Activated CD4-positive, alpha-beta T cell treated with anti-CD3 and anti-CD28 coated beads, Interleukin-10, Interleukin-2, amounts not matched to agents 100 ng/mL and 50 ng/mL, durations not matched to agents 16 hours and 8 hours (primary cell): Measurements from ENCODE around the gene ZYG11A.
"Not testable (repeated sequence)": the region's sequence is repeated elsewhere in the genome, so short reads cannot be mapped to it uniquely, and the experiment has no call there.

Source experiments
- DNase-seq: peaks from one replicate; pipeline ENCODE4 v3.0.0-alpha.2; 2020

The ZYG11A gene

DNA sequence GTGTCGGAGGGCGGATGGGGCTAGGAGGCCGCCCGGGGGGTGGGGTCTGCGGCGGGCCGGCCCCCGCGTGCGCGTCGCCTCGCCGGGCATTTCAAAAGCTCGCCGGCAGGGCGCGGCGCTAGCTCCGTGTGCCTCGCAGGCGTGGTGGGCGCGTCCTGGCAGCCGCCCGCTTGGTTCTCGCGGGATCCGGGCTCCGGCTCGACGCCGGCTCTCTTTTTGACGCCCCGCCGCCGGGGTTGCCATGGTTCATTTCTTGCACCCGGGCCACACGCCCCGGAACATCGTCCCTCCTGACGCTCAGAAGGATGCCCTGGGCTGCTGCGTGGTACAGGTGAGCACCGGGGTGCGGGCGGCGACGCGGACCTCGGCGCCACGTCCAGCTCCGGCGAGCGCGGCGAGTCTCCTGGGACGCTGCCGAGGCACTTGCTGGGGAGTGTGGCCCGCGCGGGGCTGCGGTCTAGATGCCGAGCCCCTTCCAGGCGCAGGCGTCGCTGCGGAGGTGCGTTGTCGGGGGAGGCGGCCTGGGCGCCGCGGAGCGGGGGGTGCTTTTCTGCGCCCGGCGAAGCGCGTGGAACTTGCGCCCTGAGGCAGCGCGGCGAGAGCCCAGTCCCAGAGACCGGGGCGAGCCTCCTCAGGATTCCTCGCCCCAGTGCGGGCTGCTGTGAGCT is at the start of gene ZYG11A:
TSS of gene ZYG11A (plus strand) at position 118 of the 668 bp plus-strand sequence. CDS start at position 242, 124 bp downstream.
- DNase-seq: peak; percentile 84

DNA sequence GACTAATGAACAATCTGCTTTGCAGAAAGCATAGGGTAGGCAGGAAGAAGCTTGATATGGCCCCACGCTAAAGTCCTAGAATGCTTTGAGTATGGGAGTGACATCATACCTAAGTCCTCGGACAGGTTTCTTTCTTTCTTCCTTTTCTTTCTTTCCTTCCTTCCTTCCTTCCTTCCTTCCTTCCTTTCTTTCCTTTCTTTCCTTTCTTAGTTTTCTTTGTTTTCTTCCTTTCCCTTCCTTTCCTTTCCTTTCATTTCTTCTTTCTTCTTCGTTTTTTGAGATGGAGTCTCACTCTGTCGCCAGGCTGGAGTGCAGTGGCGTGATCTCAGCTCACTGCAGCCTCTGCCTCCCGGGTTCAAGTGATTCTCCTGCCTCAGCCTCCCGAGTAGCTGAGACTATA is 48.8 kb upstream of the ZYG11A start:
- not testable (repeated sequence) for DNase-seq

DNA sequence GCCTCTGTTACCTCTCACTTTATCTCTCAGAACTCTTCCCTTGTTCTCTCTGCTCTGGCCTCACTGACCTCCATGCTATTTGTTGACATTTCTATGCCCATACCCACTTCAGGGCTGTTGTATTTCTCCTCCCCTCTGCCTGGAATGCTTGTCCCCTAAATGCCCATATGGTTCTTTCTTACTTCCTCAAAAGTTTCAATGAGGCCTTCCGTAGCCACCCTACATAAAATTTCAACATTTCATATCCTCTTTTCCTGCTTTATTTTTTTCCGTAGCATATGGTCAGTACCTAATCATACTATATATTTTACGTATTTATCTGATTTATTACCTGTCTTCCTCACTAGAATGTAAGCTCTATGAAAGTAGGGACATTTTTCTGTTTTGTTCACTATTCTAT is 47.1 kb upstream of the ZYG11A start:
- DNase-seq: no peak

DNA sequence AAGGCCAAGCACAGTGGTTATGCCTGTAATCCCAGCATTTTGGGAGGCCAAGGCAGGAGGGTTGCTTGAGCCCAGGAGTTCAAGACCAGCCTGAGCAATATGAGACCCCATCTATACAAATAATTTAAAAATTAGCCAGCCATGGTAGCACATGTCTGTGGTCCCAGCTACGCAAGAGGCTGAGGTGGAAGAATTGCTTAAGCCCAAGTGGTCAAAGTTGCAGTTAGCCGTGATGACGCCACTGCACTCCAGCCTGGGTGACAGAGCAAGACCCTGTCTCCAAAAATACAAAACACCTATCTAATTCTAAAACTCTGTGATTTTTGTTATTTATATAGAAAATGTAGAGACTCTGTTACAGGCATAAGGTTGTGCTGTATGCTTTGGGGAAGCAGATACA is 44.2 kb upstream of the ZYG11A start:
- no peak for DNase-seq

DNA sequence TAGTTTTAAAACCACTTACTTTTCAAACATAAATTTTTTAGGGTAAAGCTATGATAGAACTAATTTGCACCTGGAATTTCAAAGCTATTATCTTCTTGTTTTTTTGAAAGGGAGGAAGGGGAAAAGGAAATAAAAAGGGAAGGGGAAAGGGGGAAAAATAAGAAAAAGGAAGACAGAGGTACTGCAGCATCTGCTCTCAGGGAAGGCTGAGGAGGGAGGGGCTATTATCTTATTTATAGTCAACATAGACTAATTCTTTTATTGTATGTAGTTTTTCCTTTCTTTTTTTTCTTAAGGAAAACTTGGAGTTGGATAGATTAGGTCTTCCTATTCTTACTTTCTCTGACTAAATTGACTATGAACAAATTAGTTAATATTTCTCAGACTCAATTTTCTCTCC is 41.5 kb upstream of the ZYG11A start:
- DNase-seq: no peak

DNA sequence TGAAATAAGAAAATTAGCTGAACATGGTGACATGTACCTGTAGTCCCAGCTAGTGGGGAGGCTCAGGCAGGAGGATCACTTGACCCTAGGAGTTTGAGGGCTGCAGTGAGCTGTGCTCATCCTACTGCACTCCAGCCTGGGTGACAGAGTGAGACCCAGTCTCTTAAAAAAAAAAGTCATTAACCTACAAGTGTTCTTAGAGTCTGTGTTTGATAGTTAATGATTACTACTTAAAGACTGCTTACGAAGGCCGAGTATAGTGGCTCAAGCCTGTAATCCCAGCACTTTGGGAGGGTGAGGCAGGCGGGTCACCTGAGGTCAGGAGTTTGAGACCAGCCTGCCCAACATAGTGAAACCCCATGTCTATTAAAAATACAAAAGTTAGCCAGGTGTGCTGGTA is 38.5 kb upstream of the ZYG11A start:
- DNase-seq: not testable (repeated sequence)

DNA sequence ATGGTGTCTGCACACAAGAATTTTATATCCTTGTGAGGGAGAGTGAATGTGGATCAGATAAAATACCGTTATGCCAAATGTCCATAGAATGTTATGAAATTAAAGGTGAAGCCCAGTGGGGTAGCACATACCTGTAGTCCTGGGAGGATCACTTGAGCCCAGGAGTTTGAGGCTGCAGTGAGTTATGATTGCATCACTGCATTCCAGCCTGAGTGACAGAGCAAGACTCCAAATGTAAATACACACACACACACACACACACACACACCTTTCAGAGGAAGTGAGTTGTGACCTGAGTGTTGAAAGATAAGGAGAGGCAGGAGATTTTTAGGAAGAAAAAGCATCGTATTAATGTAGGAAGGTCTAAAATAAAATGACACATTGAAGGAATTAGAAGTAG is 28.1 kb upstream of the ZYG11A start:
- no peak for DNase-seq

DNA sequence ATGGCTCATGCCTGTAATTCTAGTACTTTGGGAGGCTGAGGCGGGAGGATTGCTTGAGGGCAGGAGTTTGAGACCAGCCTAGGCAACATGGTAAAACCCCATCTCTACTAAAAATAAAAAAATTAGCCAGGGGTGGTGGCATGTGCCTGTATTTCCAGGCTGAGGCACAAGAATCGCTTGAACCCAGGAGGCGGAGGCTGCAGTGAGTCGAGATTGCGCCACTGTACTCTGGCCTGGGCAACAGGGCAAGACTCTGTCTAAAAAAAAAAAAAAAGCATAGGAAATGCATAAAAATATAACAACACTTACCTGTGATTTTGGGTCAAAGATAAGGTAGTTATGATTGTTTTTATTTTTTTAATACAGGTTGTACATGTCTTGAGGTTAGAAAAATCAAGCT is 21.7 kb upstream of the ZYG11A start:
- DNase-seq: not testable (repeated sequence)

DNA sequence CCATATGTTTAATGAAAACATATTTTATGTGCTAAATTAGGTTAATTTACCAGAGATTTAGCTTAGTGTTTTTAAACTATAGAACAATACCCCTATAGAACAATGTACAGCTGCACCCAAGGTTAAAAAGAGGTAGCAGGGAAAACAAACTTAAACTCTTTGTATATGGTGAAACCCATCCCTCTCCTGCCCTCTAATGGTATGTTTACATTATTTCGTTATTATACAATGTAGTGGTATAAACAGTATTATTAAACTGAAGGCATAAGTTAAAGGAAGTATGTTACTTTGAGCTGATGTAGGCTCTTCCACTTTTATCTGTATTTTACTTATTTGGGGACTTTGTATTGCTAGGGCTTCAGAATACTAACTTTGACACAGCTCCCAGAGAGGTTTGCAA is 16.7 kb upstream of the ZYG11A start:
- DNase-seq: peak; percentile 16

DNA sequence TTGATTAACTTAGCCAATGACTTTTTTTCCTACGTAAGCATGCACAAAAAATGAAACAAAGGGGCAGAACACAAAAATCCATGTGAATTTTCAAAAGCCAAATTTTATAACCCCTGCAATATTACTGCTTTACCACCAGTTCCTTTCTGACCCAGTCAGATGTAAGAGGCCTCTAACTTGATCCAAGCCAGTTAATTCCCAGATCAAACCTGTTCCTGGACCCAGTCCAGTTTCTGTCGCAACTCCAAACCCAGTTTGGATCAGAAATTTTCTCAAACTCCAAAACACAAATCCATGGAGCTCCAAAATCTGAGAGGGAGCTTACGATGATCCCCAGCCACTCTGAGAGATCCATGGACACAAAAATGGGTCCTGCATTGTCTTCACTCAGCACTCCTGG is 7.8 kb upstream of the ZYG11A start:
- no peak for DNase-seq

DNA sequence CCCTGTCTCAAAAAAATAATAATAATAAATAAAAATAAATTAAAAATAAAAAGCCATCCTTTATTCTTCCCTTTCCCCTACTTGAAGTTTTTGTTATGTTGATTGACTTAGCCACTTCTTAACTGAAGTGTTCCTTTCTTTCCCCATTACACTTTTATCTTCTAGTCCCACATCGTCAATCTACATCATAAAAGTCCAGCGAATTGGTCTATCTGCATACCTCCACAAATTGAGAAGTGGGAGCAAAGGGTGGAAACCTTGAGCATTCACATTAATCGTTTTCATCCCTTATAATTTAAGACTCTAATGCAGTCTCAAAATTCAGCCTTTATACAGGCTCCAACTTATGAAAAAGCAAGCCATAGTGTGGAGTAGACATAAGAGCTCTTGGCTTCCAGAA is 6.5 kb upstream of the ZYG11A start:
- no peak for DNase-seq

DNA sequence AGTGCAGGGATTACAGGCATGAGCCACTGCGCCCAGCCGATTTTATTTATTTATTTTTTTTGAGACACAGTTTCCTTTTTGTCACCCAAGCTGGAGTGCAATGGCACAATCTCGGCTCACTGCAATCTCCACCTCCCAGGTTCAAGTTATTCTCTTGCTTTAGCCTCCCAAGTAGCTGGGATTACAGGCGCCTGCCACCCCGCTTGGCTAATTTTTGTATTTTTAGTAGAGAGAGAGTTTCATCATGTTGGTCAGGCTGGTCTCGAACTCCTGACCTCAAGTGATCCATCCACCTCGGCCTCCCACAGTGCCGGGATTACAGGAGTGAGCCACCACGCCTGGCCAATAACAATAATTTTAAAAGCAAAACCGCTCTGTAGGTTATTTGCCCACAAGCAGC is 3.4 kb upstream of the ZYG11A start:
- DNase-seq: not testable (repeated sequence)

DNA sequence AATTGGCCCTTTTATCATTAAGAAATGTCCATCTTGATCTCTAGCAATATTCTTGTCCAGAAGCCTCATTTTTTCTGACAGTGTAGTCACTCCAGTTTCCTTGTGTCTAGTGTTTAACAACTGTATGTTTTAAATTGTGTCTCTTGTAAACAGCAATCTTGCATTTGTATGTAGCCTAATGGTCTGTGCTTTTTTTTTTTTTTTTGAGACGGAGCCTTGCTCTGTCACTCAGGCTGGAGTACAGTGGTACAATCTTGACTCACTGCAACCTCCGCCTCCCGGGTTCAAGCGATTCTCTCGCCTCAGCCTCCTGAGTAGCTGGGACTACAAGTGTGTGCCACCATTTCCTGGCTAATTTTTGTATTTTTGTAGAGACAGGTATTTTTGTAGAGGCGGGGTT is 2.6 kb downstream of the ZYG11A start:
- DNase-seq: not testable (repeated sequence)

DNA sequence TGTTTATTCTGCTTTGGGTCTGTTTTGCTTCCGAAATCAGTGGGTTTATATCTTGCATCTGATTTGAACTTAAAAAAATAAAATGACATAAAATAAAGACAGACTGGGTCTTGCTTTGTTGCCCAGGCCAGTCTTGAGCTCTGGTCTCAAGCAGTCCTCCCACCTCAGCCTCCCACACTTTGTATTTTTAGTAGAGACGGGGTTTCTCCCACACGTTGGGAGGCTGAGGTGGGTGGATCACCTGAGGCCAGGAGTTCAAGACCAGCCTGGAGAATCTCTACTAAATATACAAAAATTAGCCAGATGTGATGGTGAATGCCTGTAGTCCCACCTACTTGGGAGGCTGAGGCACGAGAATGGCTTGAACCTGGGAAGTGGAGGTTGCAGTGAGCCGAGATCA is 5.9 kb downstream of the ZYG11A start:
- no peak for DNase-seq

DNA sequence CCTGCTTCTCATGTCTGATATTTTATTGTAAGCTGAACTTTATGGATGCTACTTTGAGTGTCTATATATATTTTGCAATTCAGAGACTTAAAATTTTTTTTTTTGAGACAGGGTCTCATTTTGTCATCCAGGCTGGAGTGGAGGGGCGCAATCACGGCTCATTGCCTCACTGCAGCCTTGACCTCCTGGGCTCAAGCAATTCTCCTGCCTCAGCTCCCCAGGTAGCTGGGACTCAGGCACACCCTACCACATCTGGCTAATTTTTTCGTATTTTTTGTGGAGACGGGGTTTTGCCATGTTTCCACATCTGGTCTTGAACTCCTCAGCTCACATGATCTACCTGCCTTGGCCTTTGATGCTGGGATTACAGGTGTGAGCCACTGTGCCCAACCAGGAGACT is 8.4 kb downstream of the ZYG11A start:
- DNase-seq: no peak

DNA sequence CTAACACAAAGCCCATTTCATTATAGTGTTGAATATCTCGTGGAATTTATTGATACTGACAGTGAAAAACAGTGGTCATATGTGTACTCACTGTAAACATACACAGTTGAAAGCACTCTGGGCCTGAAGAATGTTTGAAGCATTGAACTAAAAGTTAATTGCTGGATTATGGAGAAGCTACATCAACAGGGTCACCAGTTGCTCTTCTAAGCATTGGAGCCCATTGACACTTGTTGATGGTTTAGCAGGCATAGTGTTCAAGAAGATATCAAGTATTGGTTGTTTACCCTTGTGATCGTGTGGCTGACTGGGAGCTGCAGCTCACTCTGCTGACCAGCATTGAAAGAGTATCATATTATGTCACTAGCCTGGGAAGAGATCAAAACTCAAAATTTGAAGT is 10.3 kb downstream of the ZYG11A start:
- DNase-seq: no peak

DNA sequence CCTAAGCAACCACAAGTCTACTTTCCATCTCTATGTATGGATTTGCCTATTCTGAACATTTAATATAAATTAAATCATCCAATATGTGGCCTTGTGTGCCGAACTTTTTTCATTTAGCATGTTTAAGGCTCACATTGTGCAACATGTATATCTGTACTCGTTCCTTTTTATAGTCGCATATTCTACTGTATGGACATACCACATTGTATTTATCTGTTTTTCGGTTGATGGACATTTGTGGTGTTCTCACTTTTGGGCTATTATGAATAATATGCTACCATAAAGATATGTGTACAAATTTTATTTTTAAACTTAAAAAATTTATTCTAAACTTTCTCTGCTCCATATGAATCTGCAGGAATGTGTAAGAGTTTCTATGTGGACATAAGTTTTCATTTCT is 13.0 kb downstream of the ZYG11A start:
- no peak for DNase-seq

DNA sequence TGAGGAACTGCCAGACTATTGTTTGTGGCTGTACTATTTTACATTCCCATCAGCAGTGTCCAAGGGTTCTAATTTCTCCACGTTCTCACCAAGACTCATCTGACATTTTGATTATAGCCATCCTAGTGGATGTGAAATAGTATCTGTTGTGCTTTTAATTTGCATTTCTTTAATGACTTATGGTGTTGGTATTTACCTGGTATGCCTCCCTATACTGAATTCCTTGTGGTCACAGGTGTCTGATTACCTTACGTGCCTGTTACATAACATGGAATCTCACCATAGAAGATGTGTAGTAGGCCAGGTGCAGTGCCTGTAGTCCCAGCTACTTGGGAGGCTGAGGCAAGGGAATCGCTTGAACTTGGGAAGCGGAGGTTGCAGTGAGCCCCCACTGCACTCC is 13.5 kb downstream of the ZYG11A start:
- no peak for DNase-seq

DNA sequence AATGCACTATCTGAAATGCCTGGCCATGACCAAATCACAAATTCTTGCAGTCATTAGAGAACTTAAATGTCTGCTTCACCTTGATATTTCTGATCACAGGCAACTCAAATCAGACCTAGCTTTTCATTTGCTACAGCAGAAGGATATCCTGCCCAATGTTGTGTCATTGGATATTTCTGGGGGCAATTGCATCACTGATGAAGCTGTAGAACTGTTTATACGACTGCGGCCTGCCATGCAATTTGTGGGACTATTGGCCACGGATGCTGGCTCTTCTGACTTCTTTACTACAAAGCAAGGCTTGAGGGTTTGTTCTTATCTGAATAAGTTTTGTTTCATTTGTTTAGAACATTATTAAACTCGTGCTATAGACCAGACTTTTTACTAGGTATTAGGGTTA is 14.9 kb downstream of the ZYG11A start:
- DNase-seq: no peak

DNA sequence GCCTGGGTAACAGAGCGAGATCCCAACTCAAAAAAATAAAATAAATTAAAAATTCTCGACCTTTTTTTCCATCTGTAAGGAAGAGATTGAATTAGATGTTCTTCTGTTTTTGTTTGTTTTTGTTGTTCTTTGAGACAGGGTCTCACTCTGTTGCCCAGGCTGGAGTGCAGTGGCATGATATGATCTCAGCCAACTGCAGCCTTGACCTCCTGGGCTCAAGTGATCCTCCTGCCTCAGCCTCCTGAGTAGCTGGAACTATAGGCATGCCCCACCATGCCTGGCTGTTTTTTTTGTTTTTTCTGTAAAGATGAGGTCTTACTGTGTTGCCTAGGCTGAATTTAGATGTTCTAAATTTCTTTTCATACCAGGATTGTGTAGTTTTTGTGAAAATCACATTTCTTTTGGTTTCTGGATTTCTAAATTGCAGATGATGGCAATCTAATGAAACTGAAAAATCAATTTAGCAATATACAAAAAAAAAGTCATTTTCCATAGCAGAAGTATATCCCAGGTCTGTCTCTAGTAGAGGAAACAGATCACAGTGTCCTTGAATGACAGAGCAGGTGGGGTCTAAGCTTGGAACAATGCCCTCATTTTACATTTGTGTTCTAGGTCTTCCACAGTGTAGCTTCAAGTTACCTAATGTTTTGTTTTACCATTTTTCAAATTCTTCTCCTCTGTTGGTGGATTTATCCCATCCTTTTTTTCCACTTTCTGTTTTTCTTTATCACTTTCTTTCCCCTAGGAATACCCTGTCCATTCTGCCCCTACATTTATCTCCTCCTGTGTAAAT is 20.3 kb downstream of the ZYG11A start:
- DNase-seq: no peak

DNA sequence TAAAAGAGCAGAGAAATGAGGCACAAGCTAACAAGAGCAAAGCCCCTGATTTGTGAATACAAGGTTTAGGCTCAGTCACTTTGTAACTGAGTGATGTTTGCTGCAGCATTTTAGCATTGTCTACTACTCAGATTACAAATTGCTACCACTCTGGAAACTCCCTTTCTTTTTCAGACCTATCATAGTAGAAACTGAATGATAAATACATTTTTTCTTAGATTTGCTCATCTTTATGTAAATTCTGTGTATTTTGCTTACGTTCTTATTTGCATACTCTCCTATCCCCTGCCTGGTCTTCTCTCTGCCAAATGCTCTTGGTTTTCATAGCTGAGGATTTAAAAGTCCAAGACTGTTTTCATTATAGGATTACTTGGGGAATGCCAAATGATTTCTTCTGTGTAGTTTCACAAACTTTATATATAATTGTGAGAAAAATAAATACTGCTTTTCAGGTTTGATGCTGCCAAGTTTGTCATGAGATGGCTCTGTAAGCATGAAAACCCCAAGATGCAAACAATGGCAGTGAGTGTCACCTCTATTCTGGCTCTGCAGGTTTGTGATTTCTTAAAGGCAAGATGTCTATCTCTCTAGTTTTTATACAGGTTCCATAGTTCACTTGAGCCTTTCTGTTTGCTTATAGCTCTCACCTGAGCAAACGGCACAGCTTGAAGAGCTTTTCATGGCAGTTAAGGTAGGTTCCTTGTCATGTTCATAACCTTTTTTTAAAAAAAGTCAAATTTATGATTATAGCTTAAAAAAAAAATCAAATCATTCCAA is 24.7 kb downstream of the ZYG11A start:
- peak; percentile 68 for DNase-seq

DNA sequence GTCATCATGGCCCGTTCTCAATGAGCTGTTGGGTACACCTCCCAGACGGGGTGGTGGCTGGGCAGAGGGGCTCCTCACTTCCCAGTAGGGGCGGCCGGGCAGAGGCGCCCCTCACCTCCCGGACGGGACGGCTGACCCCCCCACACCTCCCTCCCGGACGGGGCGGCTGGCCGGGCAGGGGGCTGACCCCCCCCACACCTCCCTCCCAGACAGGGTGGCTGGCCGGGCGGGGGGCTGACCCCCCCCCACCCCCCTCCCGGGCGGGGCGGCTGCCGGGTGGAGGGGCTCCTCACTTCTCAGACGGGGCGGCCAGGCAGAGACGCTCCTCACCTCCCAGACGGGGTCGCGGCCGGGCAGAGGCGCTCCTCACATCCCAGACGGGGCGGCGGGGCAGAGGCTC is 27.2 kb downstream of the ZYG11A start:
- not testable (repeated sequence) for DNase-seq

DNA sequence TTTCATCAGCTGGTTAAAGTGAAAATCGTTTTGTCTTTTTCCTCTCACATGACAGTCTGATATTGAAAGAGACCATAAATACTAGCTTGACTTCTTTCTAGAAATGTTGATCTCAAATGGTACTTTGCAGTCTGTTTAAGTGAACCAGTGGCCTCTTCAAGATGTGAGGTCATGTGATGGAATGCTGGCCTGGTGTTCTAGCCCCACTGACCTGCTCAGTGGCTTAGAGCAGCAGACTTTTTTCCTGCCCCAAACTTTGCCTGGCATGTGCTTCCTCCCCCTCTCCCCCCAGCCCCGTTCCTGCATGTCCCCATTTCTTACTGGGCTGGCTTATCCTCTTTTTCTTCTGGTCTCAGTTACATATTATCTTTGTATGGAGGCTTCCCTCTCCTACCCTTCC is 34.3 kb downstream of the ZYG11A start:
- no peak for DNase-seq

DNA sequence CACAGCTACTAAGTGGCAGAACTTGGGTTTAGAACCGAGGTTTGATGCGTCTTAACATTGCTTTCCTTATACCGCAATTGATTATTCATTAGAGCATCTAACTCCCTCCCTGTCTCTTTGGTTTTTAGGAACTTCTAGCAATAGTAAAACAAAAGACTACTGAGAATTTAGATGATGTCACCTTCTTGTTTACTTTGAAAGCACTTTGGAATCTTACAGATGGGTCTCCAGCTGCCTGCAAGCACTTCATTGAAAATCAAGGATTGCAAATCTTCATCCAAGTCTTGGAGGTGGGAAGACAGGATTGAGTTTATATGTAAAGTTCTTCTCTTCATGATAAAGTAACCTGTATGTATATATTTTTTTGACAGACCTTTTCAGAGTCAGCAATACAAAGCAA is 35.0 kb downstream of the ZYG11A start:
- no peak for DNase-seq
